WTC11 (cell line): ENCODE results near the gene RASGRF2. TPM values are rescaled to one million over a fixed set of nuclear protein-coding genes. Genes with fewer than 3 reads are reported as not detected.

ENCODE experiments used
- ATAC-seq: fragments of 200-7000 bp; cut with Tn5 transposase; 2 replicates; pipeline ENCODE4 v1.10.0; 2021; ENCODE audit warnings: mild to moderate bottlenecking, moderate library complexity
- CTCF ChIA-PET: fragments of 300-600 bp; sonication (Branson Sonifier 250); formaldehyde crosslinking; loops from one replicate; lab custom pipeline; 2021; ENCODE audit warnings: antibody characterized with exemption; lab: Charles Lee
- POLR2A ChIA-PET: fragments of 350-600 bp; sonication (Branson Sonifier 250); formaldehyde crosslinking; loops from one replicate; lab custom pipeline; 2021; ENCODE audit warnings: antibody characterized with exemption; lab: Charles Lee
- DNase-seq: peaks from one replicate; pipeline ENCODE4 v3.0.0; 2021; ENCODE audit warnings: low spot score
- H3K27ac Mint-ChIP-seq: 2 replicates; pipeline ENCODE4 v1.8.0; 2021; ENCODE audit warnings: mixed read lengths
- H3K27me3 Mint-ChIP-seq: 2 replicates; pipeline ENCODE4 v1.8.0; 2021; ENCODE audit warnings: low read depth, mild to moderate bottlenecking, moderate library complexity, mixed read lengths
- H3K36me3 Mint-ChIP-seq: 2 replicates; pipeline ENCODE4 v1.8.0; 2021; ENCODE audit warnings: mixed read lengths
- H3K4me1 Mint-ChIP-seq: 2 replicates; pipeline ENCODE4 v1.8.0; 2022; ENCODE audit warnings: mixed read lengths
- H3K4me3 Mint-ChIP-seq: 2 replicates; pipeline ENCODE4 v1.8.0; 2021; ENCODE audit warnings: mild to moderate bottlenecking, moderate library complexity, mixed read lengths
- H3K9me3 Mint-ChIP-seq: 2 replicates; pipeline ENCODE4 v1.8.0; 2021; ENCODE audit warnings: mixed read lengths
- NFATC4 ChIP-seq: fragments of 250-450 bp; sonication (Bioruptor Pico); IDR thresholded peaks from 2 replicates; pipeline ENCODE4 v1.9.0; 2021; ENCODE audit warnings: mild to moderate bottlenecking
- NFE2L1 ChIP-seq: sonication (generic); formaldehyde crosslinking; IDR thresholded peaks from 2 replicates; pipeline ENCODE4 v1.8.1; 2023; ENCODE audit warnings: missing genetic modification reagents
- NFYB ChIP-seq: sonication (generic); formaldehyde crosslinking; conservative IDR thresholded peaks from 2 replicates; pipeline ENCODE4 v1.8.0; 2022; ENCODE audit warnings: low read depth, missing genetic modification reagents
- RELA ChIP-seq: sonication (generic); formaldehyde crosslinking; IDR thresholded peaks from 2 replicates; pipeline ENCODE4 v1.8.1; 2022; ENCODE audit warnings: missing genetic modification reagents, mild to moderate bottlenecking, borderline replicate concordance
- ZNF219 ChIP-seq: sonication (generic); formaldehyde crosslinking; IDR thresholded peaks from 2 replicates; pipeline ENCODE4 v1.8.0; 2023; ENCODE audit warnings: missing genetic modification reagents, mild to moderate bottlenecking, borderline replicate concordance
- total RNA-seq: library from RNA; stranded (reverse); gene quantifications from 3 replicates; pipeline ENCODE4 v1.2.3, GENCODE V29; 2021
- TF ChIP-seq, protein P1 (sequence below): sonication (generic); formaldehyde crosslinking; IDR thresholded peaks from 2 replicates; pipeline ENCODE4 v1.8.1; 2023; ENCODE audit warnings: mild to moderate bottlenecking, moderate library complexity, missing genetic modification reagents
- TF ChIP-seq, protein P2 (sequence below): fragments of 250-450 bp; sonication (Bioruptor Pico); IDR thresholded peaks from 2 replicates; pipeline ENCODE4 v1.8.0; 2021; ENCODE audit warnings: mild to moderate bottlenecking
- TF ChIP-seq, protein P3 (sequence below): fragments of 250-450 bp; sonication (Bioruptor Pico); conservative IDR thresholded peaks from 2 replicates; pipeline ENCODE4 v1.9.0; 2021; ENCODE audit warnings: mild to moderate bottlenecking
- TF ChIP-seq, protein P4 (sequence below): fragments of 200-600 bp; IDR thresholded peaks from 2 replicates; pipeline ENCODE4 v1.8.0; 2022; ENCODE audit warnings: antibody characterized with exemption
- TF ChIP-seq, protein P5 (sequence below): sonication (generic); formaldehyde crosslinking; IDR thresholded peaks from 2 replicates; pipeline ENCODE4 v1.8.1; 2022; ENCODE audit warnings: mild to moderate bottlenecking, missing genetic modification reagents, moderate library complexity, borderline replicate concordance

RASGRF2 gene
- total RNA-seq, 1 experiment from 2014 or later: 17.6 TPM

DNA sequence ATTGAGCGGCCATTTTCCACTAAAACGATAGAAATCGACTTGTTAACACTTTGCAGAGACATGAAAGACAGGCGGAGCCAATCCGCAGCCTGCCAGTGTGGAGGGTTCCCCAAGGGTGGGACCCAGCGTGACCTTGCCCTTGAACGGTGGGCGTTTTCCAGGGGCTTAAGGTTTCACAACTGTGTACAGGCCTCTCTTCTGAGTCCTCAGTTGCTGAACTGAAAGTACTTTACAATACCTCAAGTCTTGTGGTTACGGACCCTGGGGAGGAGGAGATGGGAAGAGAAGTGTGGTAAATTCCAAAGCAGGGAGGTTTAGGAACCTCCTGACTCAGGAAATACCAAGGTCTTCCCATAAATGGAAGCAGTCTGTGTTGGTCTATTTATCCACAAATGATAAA, 204.8 kb downstream of the RASGRF2 start:
- POLR2A ChIA-PET: no interaction called here
- H3K4me1 Mint-ChIP-seq: peaks cover 5% of the 10 kb centered on the region
- CTCF ChIA-PET: interaction anchor here (2.0 kb wide), 1 partner anchor 17 kb away, joined by 5 read pairs; no protein-coding TSS in a partner anchor
- H3K36me3 Mint-ChIP-seq: no peaks in the 10 kb centered on the region
- peak overlapping the region; percentile 50; the same call in 1 of the 2 replicates for H3K27ac Mint-ChIP-seq
- H3K9me3 Mint-ChIP-seq: no peaks in the 10 kb centered on the region
- no peaks in the 10 kb centered on the region for H3K27me3 Mint-ChIP-seq
- DNase-seq (no peak), ATAC-seq (peak; percentile 9; the same call in 1 of the 2 replicates)
- no peak for TF ChIP-seq RELA (CRISPR knock-in tag)
- TF ChIP-seq NFE2L1: no peak
- TF ChIP-seq ZNF219 (CRISPR knock-in tag): no peak
- TF ChIP-seq, protein P1, sequence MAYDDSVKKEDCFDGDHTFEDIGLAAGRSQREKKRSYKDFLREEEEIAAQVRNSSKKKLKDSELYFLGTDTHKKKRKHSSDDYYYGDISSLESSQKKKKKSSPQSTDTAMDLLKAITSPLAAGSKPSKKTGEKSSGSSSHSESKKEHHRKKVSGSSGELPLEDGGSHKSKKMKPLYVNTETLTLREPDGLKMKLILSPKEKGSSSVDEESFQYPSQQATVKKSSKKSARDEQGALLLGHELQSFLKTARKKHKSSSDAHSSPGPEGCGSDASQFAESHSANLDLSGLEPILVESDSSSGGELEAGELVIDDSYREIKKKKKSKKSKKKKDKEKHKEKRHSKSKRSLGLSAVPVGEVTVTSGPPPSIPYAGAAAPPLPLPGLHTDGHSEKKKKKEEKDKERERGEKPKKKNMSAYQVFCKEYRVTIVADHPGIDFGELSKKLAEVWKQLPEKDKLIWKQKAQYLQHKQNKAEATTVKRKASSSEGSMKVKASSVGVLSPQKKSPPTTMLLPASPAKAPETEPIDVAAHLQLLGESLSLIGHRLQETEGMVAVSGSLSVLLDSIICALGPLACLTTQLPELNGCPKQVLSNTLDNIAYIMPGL (CRISPR knock-in tag): no peak
- TF ChIP-seq, protein P2, sequence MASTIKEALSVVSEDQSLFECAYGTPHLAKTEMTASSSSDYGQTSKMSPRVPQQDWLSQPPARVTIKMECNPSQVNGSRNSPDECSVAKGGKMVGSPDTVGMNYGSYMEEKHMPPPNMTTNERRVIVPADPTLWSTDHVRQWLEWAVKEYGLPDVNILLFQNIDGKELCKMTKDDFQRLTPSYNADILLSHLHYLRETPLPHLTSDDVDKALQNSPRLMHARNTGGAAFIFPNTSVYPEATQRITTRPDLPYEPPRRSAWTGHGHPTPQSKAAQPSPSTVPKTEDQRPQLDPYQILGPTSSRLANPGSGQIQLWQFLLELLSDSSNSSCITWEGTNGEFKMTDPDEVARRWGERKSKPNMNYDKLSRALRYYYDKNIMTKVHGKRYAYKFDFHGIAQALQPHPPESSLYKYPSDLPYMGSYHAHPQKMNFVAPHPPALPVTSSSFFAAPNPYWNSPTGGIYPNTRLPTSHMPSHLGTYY (CRISPR knock-in tag): no peak
- TF ChIP-seq NFYB (CRISPR knock-in tag): no peak
- TF ChIP-seq, protein P3, sequence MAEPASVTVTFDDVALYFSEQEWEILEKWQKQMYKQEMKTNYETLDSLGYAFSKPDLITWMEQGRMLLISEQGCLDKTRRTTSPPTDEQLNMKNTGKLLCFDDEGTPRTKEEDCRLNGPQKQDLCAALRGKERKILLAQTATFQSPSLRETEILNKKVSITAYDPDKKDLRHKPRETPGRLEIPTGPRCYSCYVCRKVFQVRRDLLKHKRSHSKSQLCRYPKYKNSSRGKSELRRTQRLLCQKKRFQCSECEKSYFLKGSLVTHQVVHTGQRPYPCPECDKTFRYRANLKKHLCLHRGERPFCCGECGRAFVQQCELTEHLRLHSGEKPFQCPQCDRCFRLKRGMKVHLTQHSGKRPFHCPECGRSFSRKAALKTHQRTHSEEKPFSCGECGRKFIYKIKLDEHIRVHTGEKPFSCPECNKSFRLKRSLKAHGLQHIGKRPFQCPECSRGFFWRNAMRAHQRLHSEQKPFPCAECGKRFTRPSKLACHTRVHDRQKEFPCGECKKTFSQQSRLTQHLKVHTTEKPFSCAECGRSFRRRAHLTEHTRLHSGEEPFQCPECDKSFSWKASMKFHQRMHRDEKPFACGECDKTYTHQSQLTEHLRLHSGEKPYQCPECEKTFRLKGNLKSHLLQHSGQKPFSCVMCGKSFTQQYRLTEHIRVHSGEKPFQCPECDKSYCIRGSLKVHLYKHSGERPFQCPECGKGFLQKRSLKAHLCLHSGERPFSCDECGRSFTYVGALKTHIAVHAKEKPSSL (CRISPR knock-in tag): no peak
- no peak overlapping the region for H3K4me3 Mint-ChIP-seq

DNA sequence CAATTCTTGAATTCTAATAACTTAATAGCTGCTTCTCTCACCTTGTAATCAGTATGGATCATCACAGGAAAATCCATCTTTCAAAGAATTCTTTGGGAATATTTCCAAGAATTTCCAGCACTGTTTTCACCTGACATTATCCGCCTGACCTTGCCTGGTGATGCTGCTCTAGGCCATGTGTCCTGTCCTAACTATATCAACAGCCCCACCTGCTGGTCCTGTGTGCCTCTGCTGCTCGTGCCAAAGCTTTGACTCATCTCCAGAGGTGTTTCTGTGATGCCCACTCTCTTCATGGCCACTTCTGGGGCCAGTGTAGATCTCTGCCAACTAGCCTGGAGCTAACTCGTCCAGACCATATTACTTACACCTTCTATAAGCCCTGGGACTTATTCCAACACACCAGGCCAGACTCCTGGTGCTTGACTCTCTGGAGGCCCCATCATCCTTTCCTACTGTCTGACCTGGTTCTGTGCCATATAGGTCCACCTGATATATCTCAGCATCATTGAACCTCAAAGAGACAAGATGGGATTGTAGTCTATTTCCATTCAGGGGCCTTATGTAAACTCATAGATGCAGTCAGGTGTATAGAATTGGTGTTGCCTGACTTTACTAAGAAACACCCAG, 205.4 kb downstream of the RASGRF2 start:
- H3K27ac Mint-ChIP-seq: no peak overlapping the region
- ATAC-seq: peak; percentile 97

DNA sequence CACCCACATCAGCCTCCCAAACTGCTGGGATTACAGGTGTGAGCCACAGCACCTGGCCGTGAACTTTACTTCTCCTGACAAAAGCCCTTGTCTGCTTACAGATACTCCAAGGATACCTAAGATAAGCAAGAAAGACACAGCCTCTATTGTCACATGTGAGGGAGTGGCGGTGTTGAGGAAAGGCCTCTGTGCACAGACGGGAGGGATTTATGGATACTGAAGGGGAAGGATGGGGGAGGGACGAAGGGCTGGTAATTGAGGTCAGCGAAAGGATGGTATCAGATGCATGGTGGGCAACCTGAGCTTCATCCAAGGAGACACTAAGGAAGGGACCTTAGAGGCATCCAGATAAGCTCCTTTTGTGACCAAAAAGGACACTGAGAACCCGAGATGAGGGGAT, 206.3 kb downstream of the RASGRF2 start:
- DNase-seq: no peak
- Mint-ChIP-seq H3K4me3 (no peak overlapping the region), H3K4me1 (peaks cover 5% of the 10 kb centered on the region), H3K9me3 (no peaks in the 10 kb centered on the region), H3K36me3 (no peaks in the 10 kb centered on the region), H3K27ac (no peak overlapping the region), H3K27me3 (no peaks in the 10 kb centered on the region)
- no peak for ATAC-seq
- no peak for TF ChIP-seq NFATC4 (CRISPR knock-in tag)
- POLR2A ChIA-PET: no interaction called here
- CTCF ChIA-PET: interaction anchor here (1.1 to 2.0 kb wide), 3 partner anchors 15 to 455 kb away, joined by 3 to 5 read pairs (median 4); no protein-coding TSS in a partner anchor

More for the DNA sequence above, 205.4 kb downstream of the RASGRF2 start:
- Mint-ChIP-seq H3K4me3 (no peak overlapping the region), H3K36me3 (no peaks in the 10 kb centered on the region), H3K27me3 (no peaks in the 10 kb centered on the region), H3K9me3 (no peaks in the 10 kb centered on the region), H3K4me1 (peaks cover 5% of the 10 kb centered on the region)
- ChIA-PET POLR2A (no interaction called here), CTCF (interaction anchor here (0.5 to 2.0 kb wide), 5 partner anchors 16 to 454 kb away, joined by 3 to 8 read pairs (median 5); no protein-coding TSS in a partner anchor)
- DNase-seq: peak; percentile 80
- TF ChIP-seq, protein P4, sequence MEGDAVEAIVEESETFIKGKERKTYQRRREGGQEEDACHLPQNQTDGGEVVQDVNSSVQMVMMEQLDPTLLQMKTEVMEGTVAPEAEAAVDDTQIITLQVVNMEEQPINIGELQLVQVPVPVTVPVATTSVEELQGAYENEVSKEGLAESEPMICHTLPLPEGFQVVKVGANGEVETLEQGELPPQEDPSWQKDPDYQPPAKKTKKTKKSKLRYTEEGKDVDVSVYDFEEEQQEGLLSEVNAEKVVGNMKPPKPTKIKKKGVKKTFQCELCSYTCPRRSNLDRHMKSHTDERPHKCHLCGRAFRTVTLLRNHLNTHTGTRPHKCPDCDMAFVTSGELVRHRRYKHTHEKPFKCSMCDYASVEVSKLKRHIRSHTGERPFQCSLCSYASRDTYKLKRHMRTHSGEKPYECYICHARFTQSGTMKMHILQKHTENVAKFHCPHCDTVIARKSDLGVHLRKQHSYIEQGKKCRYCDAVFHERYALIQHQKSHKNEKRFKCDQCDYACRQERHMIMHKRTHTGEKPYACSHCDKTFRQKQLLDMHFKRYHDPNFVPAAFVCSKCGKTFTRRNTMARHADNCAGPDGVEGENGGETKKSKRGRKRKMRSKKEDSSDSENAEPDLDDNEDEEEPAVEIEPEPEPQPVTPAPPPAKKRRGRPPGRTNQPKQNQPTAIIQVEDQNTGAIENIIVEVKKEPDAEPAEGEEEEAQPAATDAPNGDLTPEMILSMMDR: peak; percentile 70
- TF ChIP-seq, protein P5, sequence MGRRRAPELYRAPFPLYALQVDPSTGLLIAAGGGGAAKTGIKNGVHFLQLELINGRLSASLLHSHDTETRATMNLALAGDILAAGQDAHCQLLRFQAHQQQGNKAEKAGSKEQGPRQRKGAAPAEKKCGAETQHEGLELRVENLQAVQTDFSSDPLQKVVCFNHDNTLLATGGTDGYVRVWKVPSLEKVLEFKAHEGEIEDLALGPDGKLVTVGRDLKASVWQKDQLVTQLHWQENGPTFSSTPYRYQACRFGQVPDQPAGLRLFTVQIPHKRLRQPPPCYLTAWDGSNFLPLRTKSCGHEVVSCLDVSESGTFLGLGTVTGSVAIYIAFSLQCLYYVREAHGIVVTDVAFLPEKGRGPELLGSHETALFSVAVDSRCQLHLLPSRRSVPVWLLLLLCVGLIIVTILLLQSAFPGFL (CRISPR knock-in tag): no peak
